Left hindlimb (tissue), 1 donor: Measurements from ENCODE around the gene TMEM131.
"Not testable (repeated sequence)": the region's sequence is repeated elsewhere in the genome, so short reads cannot be mapped to it uniquely, and the experiment has no call there.

Experiments
- DNase-seq: peaks from one replicate; pipeline ENCODE4 v3.0.0-alpha.2; 2018

Gene TMEM131

GRCh38 chr2:97717613-97717995, 278.1 kb downstream of the TMEM131 start:
- DNase-seq = no peak

- no peak for DNase-seq
Measured at GRCh38 chr2:97716695-97717612, 278.8 kb downstream of the TMEM131 start.

GRCh38 chr2:97715951-97716694, 279.6 kb downstream of the TMEM131 start:
- DNase-seq = no peak

- no peak for DNase-seq
Measured at GRCh38 chr2:97714950-97715652, 280.6 kb downstream of the TMEM131 start.

- no peak for DNase-seq
Measured at GRCh38 chr2:97714084-97714949, 281.4 kb downstream of the TMEM131 start.

GRCh38 chr2:97713296-97714083, 282.3 kb downstream of the TMEM131 start, which contains the start of gene ZAP70:
ZAP70 (plus strand) TSS chr2:97713576; CDS start chr2:97724037, 10,461 bp downstream.
- no peak for DNase-seq

- DNase-seq = no peak
Measured at GRCh38 chr2:97712693-97713295, 283.0 kb downstream of the TMEM131 start.

- DNase-seq = not testable (repeated sequence)
Measured at GRCh38 chr2:97712175-97712574, 283.6 kb downstream of the TMEM131 start.

GRCh38 chr2:97711394-97711711, 284.4 kb downstream of the TMEM131 start:
- DNase-seq = no peak

GRCh38 chr2:97708608-97709007, 287.1 kb downstream of the TMEM131 start:
- DNase-seq = no peak

GRCh38 chr2:97708048-97708380, 287.7 kb downstream of the TMEM131 start:
- no peak for DNase-seq

- DNase-seq = no peak
Measured at GRCh38 chr2:97707362-97708047, 288.2 kb downstream of the TMEM131 start.

GRCh38 chr2:97706708-97707345, 288.9 kb downstream of the TMEM131 start:
- no peak for DNase-seq
